ENCODE measurements around the gene ARHGAP28. TPM values are rescaled to one million over a fixed set of nuclear protein-coding genes. Genes with fewer than 3 reads are reported as not detected.

ARHGAP28 gene
- total and polyA plus RNA-seq, 12 donors, result 0.35 to 5.3 (median 2.2) TPM

DNA sequence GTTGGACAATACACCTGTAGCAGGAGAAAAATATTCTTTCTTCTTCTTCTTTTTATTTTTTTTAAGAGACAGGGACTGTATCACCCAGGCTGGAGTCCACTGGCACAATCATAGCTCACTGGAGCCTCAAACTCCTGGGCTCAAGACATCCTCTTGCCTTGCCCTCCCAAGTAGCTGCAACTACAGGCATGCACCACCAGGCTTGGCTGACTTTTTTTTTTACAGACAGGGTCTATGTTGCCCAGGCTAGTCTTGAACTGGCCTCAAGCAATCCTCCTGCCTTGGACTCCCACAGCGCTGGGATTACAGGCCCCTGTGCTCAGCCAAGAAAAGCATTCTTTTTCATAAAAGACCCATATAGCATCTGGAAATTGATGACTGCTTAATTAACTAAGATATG, 17.1 kb upstream of the ARHGAP28 start:
- ATAC-seq (no peak), DNase-seq (no peak)
- Histone ChIP-seq H3K4me3 (no peak overlapping the region), H3K9me3 (no peaks in the 10 kb centered on the region), H3K4me1 (no peaks in the 10 kb centered on the region), H3K27ac (no peak overlapping the region), H3K27me3 (no peaks in the 10 kb centered on the region), H3K36me3 (no peaks in the 10 kb centered on the region)
- TF ChIP-seq, protein P1, sequence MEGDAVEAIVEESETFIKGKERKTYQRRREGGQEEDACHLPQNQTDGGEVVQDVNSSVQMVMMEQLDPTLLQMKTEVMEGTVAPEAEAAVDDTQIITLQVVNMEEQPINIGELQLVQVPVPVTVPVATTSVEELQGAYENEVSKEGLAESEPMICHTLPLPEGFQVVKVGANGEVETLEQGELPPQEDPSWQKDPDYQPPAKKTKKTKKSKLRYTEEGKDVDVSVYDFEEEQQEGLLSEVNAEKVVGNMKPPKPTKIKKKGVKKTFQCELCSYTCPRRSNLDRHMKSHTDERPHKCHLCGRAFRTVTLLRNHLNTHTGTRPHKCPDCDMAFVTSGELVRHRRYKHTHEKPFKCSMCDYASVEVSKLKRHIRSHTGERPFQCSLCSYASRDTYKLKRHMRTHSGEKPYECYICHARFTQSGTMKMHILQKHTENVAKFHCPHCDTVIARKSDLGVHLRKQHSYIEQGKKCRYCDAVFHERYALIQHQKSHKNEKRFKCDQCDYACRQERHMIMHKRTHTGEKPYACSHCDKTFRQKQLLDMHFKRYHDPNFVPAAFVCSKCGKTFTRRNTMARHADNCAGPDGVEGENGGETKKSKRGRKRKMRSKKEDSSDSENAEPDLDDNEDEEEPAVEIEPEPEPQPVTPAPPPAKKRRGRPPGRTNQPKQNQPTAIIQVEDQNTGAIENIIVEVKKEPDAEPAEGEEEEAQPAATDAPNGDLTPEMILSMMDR (IDR thresholded peaks at IDR 0.05), result no peak
- WGBS, 2 donors, result 78 to 93% methylated on average over 1 of the region's 1 CpG
- intact Hi-C loops (cut with DNase I), result no loop called here

DNA sequence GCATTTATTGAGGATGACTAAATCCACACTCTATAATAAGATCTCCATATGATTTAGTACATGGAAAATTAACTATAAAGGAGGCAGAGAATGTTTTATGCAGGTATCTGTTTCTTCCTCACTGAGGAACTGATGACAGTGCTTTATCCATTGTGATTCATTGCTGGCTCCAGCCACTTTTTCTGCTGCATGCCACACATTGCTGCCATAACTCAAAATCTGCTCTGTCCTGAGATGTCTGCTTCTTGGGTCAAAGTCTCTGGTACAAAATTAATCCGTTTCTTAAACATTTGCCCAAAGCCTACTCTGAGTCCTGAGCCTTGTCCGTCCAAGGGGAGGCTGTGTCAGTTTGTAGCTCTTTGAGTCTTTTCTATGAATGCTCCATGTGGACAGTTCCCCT, 15.5 kb upstream of the ARHGAP28 start:
- Histone ChIP-seq H3K9me3 (no peaks in the 10 kb centered on the region), H3K4me3 (no peak overlapping the region), H3K4me1 (no peaks in the 10 kb centered on the region), H3K27me3 (no peaks in the 10 kb centered on the region), H3K36me3 (no peaks in the 10 kb centered on the region), H3K27ac (no peak overlapping the region)
- DNase-seq (no peak), ATAC-seq (no peak)
- TF ChIP-seq, protein P1 (IDR thresholded peaks at IDR 0.05), result no peak
- intact Hi-C loops (cut with DNase I), result no loop called here
- whole genome bisulfite sequencing, 2 donors, result 69 to 72% methylated on average over 2 of the region's 2 CpGs

DNA sequence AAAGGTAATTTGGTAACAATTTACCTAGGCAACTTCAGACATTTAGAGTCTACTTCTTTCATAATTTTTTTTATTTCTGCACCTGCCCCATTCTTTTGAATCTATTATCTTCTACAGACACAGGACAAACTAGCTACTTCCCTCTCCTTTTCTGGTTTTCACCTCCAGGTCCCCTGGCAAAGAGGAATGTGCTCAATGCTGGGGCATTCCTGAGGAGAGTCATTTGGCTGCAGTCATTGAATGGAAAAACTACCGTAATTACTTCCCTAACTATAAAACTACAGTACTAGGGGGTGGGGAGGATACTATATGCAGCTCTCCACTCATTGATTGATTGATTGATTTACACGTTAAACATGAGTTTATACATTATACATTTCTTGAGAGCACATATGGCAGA, 11.2 kb upstream of the ARHGAP28 start:
- no peak for ATAC-seq
- no peak overlapping the region for H3K4me3 ChIP-seq
- no peaks in the 10 kb centered on the region for H3K36me3 ChIP-seq
- H3K9me3 ChIP-seq, result no peaks in the 10 kb centered on the region
- intact Hi-C loops (cut with DNase I), result no loop called here
- peaks cover 0 to 4% (median 0%) of the 10 kb centered on the region in 9 donors for H3K4me1 ChIP-seq
- DNase-seq, result no peak
- H3K27ac ChIP-seq, result no peak overlapping the region
- TF ChIP-seq, protein P1 (IDR thresholded peaks at IDR 0.05), result no peak
- 74 to 75% methylated on average over 2 of the region's 2 CpGs for WGBS, 2 donors
- no peaks in the 10 kb centered on the region for H3K27me3 ChIP-seq

DNA sequence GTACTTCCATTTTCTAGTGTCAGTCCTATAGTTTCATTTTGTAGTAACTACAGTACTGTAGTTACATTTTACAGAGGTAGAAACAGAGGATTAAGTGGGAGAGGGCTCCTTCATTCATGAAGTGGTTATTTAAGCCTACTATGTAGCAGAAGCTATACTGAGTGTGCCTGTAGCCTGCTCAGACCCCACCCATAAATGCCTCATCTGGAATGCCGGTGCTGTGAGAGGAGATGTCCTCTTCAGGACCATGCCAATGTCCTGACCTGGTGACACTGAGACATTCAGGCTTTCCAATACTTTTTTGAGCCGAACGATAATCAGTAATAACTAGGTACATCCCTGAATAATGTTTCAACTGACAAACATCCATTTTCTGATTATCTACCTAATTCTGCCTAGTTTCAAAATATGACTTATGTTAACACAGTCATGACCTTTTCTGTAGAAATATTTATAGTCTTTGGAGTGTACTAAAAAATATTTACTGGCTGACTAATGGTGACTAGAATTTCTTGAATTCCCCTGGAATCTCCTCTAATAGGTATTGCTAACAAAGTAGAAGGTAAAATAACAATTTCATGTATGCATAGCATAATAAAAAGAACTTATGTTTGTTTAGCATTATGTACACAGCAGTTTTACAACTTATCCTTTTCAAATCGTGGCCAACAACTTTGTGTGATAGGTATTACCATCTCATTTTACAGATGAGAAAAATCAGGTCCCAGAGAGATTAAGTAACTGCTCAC, 10.2 kb upstream of the ARHGAP28 start:
- TF ChIP-seq, protein P1 (IDR thresholded peaks at IDR 0.05), result no peak
- no peaks in the 10 kb centered on the region for H3K36me3 ChIP-seq
- WGBS, 2 donors, result 78 to 82% methylated on average over 4 of the region's 4 CpGs
- intact Hi-C loops (cut with DNase I), result no loop called here
- H3K9me3 ChIP-seq, result no peaks in the 10 kb centered on the region
- no peak overlapping the region for H3K27ac ChIP-seq
- DNase-seq (no peak), ATAC-seq (no peak)
- no peak overlapping the region for H3K4me3 ChIP-seq
- peaks cover 0 to 4% (median 0%) of the 10 kb centered on the region in 9 donors for H3K4me1 ChIP-seq
- no peaks in the 10 kb centered on the region for H3K27me3 ChIP-seq
